ENCODE measurements around the gene USH1C. TPM values are rescaled to one million over a fixed set of nuclear protein-coding genes. Genes with fewer than 3 reads are reported as not detected.
A peak's percentile ranks its signal among the peaks of the same experiment; 100 is the strongest.

Gene USH1C
- total RNA-seq, 8 experiments from 2014 or later: 0.11 to 1.00 (median 0.51) TPM; not detected in 3

DNA sequence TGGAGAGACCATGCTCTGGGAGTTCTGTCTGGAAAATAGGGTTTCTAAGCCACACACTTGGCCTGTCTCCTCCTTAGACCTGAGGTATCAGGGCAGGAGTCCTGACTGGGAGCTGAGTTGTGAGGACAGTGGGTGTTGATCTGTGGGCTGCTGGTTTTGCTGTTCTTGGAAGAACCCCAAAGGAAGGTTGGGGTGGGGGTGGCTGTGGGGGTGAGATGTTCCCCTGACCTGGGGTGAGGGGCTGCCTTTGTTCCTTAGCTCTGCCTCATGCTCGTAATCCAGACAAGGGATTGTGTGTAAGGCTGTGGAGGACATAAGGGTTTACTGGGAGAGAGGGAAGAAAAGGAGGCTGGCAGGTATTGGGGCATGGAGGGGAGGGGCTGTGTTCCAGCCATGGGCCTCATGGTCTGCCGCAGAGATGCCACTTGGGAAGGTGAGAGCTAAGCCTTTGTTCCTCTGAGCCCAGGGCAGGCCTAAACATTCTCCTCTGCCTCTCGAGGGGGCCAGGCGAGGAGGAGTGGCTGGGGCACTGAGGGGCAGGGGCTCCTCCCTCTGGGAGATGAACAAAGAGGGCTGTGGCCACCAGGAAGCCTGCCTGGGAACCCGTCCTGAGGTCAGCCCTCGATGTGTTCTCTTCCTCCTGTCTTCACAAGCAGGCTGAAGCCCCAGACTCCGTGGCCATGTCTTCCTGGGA is 7.3 kb upstream of the USH1C start:
- peaks cover 12 to 14% of the 10 kb centered on the region in 2 donors for H3K4me1 ChIP-seq (replicated peaks in 1 of 2)
- ATAC-seq (replicated peaks in 6 of 8): no peak
- 30% methylated on average over 2 of the region's 7 CpGs; no CpG with 5 or more reads in 9 of the 10 experiments for WGBS, 10 experiments
- in situ Hi-C loops (cut with MboI; ENCODE audit: low pct_unique_long_range_greater_than_20kb in 2 of 9, low sequenced_read_pairs in 9 of 9, unreplicated experiment in 9 of 9): no loop called here
- H3K4me3 ChIP-seq: no peak overlapping the region
- H3K27ac ChIP-seq: no peak overlapping the region

GRCh38 chr11:17550450-17551346 is 6.5 kb upstream of the USH1C start:
- 0 to 95% (median 48%) methylated on average over 1 to 8 of the region's 12 CpGs for WGBS, 10 experiments
- peaks cover 12 to 14% of the 10 kb centered on the region in 2 donors for H3K4me1 ChIP-seq (replicated peaks in 1 of 2)
- H3K27ac ChIP-seq: peak overlapping the region in 1 of 2 donors; percentile 28
- no peak overlapping the region for H3K4me3 ChIP-seq
- in situ Hi-C loops (cut with MboI; ENCODE audit: low pct_unique_long_range_greater_than_20kb in 2 of 9, low sequenced_read_pairs in 9 of 9, unreplicated experiment in 9 of 9): no loop called here
- peak in 5 of 8 experiments; percentile 44 to 83 (median 73) for ATAC-seq (replicated peaks in 6 of 8)

DNA sequence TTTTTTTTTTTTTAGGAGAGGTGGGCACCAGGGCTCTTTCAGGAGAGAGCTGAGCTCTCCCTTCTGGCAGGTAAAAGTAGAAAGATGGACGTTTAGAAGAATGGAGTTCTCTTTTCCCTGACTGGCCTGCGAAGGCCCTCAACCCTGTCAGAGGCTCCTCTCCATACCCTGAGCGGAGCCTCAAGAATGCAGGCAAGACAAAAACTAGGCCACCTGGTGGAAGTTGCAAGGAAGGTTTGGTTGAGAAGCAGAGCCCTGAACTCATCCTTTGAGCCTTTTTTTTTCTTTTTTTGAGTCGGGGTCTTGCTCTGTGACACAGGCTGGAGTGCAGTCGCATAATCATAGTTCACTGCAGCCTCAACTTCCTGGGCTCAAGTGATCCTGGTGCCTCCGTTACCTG is 4.2 kb upstream of the USH1C start:
- no peak overlapping the region for H3K4me3 ChIP-seq
- no peak overlapping the region for H3K27ac ChIP-seq
- peaks cover 12 to 14% of the 10 kb centered on the region in 2 donors for H3K4me1 ChIP-seq (replicated peaks in 1 of 2)
- in situ Hi-C loops (cut with MboI; ENCODE audit: low pct_unique_long_range_greater_than_20kb in 2 of 9, low sequenced_read_pairs in 9 of 9, unreplicated experiment in 9 of 9): no loop called here
- ATAC-seq (replicated peaks in 6 of 8): no peak
- 10 to 100% (median 72%) methylated on average over 1 to 5 of the region's 6 CpGs; no CpG with 5 or more reads in 2 of the 10 experiments for WGBS, 10 experiments

GRCh38 chr11:17547932-17548331 is 3.7 kb upstream of the USH1C start:
- Histone ChIP-seq H3K27ac (no peak overlapping the region), H3K4me3 (no peak overlapping the region), H3K4me1 (replicated peaks in 1 of 2) (peaks cover 12 to 14% of the 10 kb centered on the region in 2 donors)
- no peak for ATAC-seq (replicated peaks in 6 of 8)
- in situ Hi-C loops (cut with MboI; ENCODE audit: low pct_unique_long_range_greater_than_20kb in 2 of 9, low sequenced_read_pairs in 9 of 9, unreplicated experiment in 9 of 9): no loop called here
- 37 to 100% methylated on average over 2 of the region's 9 CpGs; no CpG with 5 or more reads in 8 of the 10 experiments for WGBS, 10 experiments

GRCh38 chr11:17547051-17547577 is 2.9 kb upstream of the USH1C start, which contains the start of gene OTOG:
Gene OTOG, plus strand, starts transcription at chr11:17547259. Its CDS starts 114 bp downstream, at chr11:17547373.
- 0 to 24% (median 4%) methylated on average over 2 to 5 of the region's 20 CpGs; no CpG with 5 or more reads in 5 of the 10 experiments for WGBS, 10 experiments
- H3K4me3 ChIP-seq: no peak within 1 kb of the TSS
- no peak within 1 kb of the TSS for H3K27ac ChIP-seq
- in situ Hi-C loops (cut with MboI; ENCODE audit: low pct_unique_long_range_greater_than_20kb in 2 of 9, low sequenced_read_pairs in 9 of 9, unreplicated experiment in 9 of 9): no loop called here
- H3K4me1 ChIP-seq (replicated peaks in 1 of 2): peaks cover 14 to 16% of the 10 kb centered on the region in 2 donors
- ATAC-seq (replicated peaks in 6 of 8): peak in 7 of 8 experiments; percentile 13 to 88 (median 46)

DNA sequence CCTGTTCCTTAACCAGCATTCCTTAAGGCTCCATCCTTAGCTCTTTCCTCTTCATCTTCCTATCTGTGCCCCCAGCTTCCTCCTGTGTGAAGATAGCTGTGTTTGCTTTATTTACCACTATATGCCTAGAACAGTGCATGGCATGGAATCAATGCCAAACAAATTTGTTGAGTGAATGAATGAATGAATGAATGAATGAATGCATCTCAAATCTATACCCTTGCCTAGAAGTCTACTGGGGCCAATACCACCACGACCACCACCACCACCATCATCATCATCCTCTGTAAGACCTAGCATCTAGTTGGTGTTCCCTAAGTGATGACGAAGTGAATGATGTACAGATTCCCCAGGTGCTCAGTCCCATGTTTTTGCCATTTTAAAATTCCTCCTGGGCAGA is 2.0 kb upstream of the USH1C start:
- ATAC-seq (replicated peaks in 6 of 8): no peak
- H3K4me1 ChIP-seq (replicated peaks in 1 of 2): peaks cover 13 to 16% of the 10 kb centered on the region in 2 donors
- in situ Hi-C loops (cut with MboI; ENCODE audit: low pct_unique_long_range_greater_than_20kb in 2 of 9, low sequenced_read_pairs in 9 of 9, unreplicated experiment in 9 of 9): no loop called here
- H3K27ac ChIP-seq: no peak overlapping the region
- WGBS, 10 experiments: 14 to 90% (median 77%) methylated on average over 2 of the region's 2 CpGs; no CpG with 5 or more reads in 5 of the 10 experiments
- H3K4me3 ChIP-seq: no peak overlapping the region

- Histone ChIP-seq H3K4me3 (peak overlapping the region in 1 of 5 donors; percentile 20), H3K4me1 (replicated peaks in 1 of 2) (peaks cover 0 to 7% of the 10 kb centered on the region in 2 donors), H3K27ac (no peak overlapping the region)
- WGBS, 10 experiments: 0 to 65% (median 45%) methylated on average over 1 to 7 of the region's 17 CpGs; no CpG with 5 or more reads in 2 of the 10 experiments
- in situ Hi-C loops (cut with MboI; ENCODE audit: low pct_unique_long_range_greater_than_20kb in 2 of 9, low sequenced_read_pairs in 9 of 9, unreplicated experiment in 9 of 9): no loop called here
- peak in 1 of 8 experiments; percentile 20 for ATAC-seq (replicated peaks in 6 of 8)
These were observed 539 bp downstream of the USH1C start for GRCh38 chr11:17543574-17544180.

DNA sequence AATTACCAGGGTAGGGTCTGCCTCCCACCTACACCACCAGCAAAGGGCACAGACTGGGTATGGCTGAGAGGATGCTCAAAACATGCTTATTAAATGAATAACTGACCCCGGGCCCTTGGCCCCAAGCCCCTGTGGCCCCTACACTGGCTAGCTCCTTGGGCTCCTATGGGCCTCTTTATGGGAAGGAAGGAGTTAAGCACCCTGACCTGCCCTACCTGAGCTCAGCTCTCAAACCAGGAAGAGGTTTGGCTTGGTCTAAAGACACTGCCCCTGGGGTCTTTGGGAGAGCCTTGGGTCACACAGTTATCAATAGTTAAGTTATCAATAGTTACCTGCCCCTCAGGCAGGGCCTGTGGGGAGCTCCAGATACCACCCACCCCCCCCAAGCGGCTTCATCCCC is 1.2 kb downstream of the USH1C start:
- WGBS, 10 experiments: 57% methylated on average over 1 of the region's 2 CpGs; no CpG with 5 or more reads in 9 of the 10 experiments
- ATAC-seq (replicated peaks in 6 of 8): no peak
- Histone ChIP-seq H3K4me3 (no peak overlapping the region), H3K27ac (no peak overlapping the region), H3K4me1 (replicated peaks in 1 of 2) (peaks cover 0 to 7% of the 10 kb centered on the region in 2 donors)
- in situ Hi-C loops (cut with MboI; ENCODE audit: low pct_unique_long_range_greater_than_20kb in 2 of 9, low sequenced_read_pairs in 9 of 9, unreplicated experiment in 9 of 9): no loop called here

- WGBS, 10 experiments: 0 to 90% (median 60%) methylated on average over 1 to 3 of the region's 4 CpGs; no CpG with 5 or more reads in 3 of the 10 experiments
- H3K4me1 ChIP-seq (replicated peaks in 1 of 2): peaks cover 0 to 7% of the 10 kb centered on the region in 2 donors
- H3K27ac ChIP-seq: no peak overlapping the region
- H3K4me3 ChIP-seq: no peak overlapping the region
- in situ Hi-C loops (cut with MboI; ENCODE audit: low pct_unique_long_range_greater_than_20kb in 2 of 9, low sequenced_read_pairs in 9 of 9, unreplicated experiment in 9 of 9): no loop called here
- ATAC-seq (replicated peaks in 6 of 8): peak in 1 of 8 experiments; percentile 52
These were observed 2.0 kb downstream of the USH1C start for GRCh38 chr11:17542249-17542648.

GRCh38 chr11:17541330-17541885 is 2.8 kb downstream of the USH1C start:
- in situ Hi-C loops (cut with MboI; ENCODE audit: low pct_unique_long_range_greater_than_20kb in 2 of 9, low sequenced_read_pairs in 9 of 9, unreplicated experiment in 9 of 9): no loop called here
- ATAC-seq (replicated peaks in 6 of 8): peak in 4 of 8 experiments; percentile 39 to 93 (median 84)
- 0 to 57% (median 22%) methylated on average over 1 to 4 of the region's 4 CpGs; no CpG with 5 or more reads in 4 of the 10 experiments for WGBS, 10 experiments
- no peak overlapping the region for H3K4me3 ChIP-seq
- H3K27ac ChIP-seq: no peak overlapping the region
- peaks cover 0 to 7% of the 10 kb centered on the region in 2 donors for H3K4me1 ChIP-seq (replicated peaks in 1 of 2)

GRCh38 chr11:17540807-17541206 is 3.4 kb downstream of the USH1C start:
- 0 to 100% (median 60%) methylated on average over 1 to 4 of the region's 4 CpGs; no CpG with 5 or more reads in 1 of the 10 experiments for WGBS, 10 experiments
- peak in 1 of 8 experiments; percentile 7 for ATAC-seq (replicated peaks in 6 of 8)
- in situ Hi-C loops (cut with MboI; ENCODE audit: low pct_unique_long_range_greater_than_20kb in 2 of 9, low sequenced_read_pairs in 9 of 9, unreplicated experiment in 9 of 9): no loop called here
- Histone ChIP-seq H3K4me3 (no peak overlapping the region), H3K4me1 (replicated peaks in 1 of 2) (peaks cover 0 to 7% of the 10 kb centered on the region in 2 donors), H3K27ac (no peak overlapping the region)

- ATAC-seq (replicated peaks in 6 of 8): no peak
- in situ Hi-C loops (cut with MboI; ENCODE audit: low pct_unique_long_range_greater_than_20kb in 2 of 9, low sequenced_read_pairs in 9 of 9, unreplicated experiment in 9 of 9): no loop called here
- WGBS, 10 experiments: 35 to 100% (median 66%) methylated on average over 1 to 2 of the region's 3 CpGs; no CpG with 5 or more reads in 6 of the 10 experiments
- H3K4me3 ChIP-seq: no peak overlapping the region
- peaks cover 0 to 9% of the 10 kb centered on the region in 2 donors for H3K4me1 ChIP-seq (replicated peaks in 1 of 2)
- no peak overlapping the region for H3K27ac ChIP-seq
These were observed 5.5 kb downstream of the USH1C start for GRCh38 chr11:17538731-17539130.

All from motor neuron (in vitro differentiated cells).